SU-DHL-6 (cell line): Measurements from ENCODE around the gene GIGYF2.

Experiments
- EZH2phosphoT487 ChIP-seq: fragments of 200-600 bp; sonication (generic), shearing (Covaris generic); conservative IDR thresholded peaks from 2 replicates; pipeline ENCODE4 v1.6.1; 2018; ENCODE audit warnings: mild to moderate bottlenecking, antibody characterized with exemption, low read length, moderate library complexity, mixed read lengths
- TF ChIP-seq, protein P1 (sequence below): fragments of 200-600 bp; sonication (generic); IDR thresholded peaks from one replicate; pipeline ENCODE4 v1.5.1; 2017; ENCODE audit warnings: antibody characterized with exemption, mild to moderate bottlenecking, low read length, moderate library complexity; ENCODE audit not compliant: insufficient read depth, poor library complexity, severe bottlenecking

DNA sequence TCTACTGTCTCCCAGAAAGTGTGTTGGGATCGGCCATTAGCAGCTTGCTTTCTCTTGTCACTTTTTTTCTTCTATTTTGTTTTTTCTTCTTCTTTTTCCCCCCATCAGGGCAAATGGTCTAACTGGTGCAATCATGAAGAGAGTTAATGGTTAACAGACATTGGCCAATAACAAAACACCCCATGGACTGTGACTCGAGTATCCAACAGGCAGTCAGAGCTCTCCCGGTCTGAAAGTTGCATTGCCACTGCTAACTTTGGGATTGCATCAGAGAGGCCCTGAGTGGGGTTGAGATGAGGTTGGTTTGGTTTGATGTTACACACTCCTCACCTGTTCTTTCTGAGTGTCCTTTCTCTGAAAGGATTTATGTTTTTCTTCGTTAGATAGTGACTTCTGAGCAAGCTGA, 160.0 kb downstream of the GIGYF2 start:
- TF ChIP-seq, protein P1, sequence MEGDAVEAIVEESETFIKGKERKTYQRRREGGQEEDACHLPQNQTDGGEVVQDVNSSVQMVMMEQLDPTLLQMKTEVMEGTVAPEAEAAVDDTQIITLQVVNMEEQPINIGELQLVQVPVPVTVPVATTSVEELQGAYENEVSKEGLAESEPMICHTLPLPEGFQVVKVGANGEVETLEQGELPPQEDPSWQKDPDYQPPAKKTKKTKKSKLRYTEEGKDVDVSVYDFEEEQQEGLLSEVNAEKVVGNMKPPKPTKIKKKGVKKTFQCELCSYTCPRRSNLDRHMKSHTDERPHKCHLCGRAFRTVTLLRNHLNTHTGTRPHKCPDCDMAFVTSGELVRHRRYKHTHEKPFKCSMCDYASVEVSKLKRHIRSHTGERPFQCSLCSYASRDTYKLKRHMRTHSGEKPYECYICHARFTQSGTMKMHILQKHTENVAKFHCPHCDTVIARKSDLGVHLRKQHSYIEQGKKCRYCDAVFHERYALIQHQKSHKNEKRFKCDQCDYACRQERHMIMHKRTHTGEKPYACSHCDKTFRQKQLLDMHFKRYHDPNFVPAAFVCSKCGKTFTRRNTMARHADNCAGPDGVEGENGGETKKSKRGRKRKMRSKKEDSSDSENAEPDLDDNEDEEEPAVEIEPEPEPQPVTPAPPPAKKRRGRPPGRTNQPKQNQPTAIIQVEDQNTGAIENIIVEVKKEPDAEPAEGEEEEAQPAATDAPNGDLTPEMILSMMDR = no peak
- TF ChIP-seq EZH2phosphoT487 = no peak
